Measurements from ENCODE around the gene KCNE4. TPM values are rescaled to one million over a fixed set of nuclear protein-coding genes. Genes with fewer than 3 reads are reported as not detected.

KCNE4 gene
- total RNA-seq, 2 donors from 2014 or later, result 1.0 to 4.1 TPM

- no peaks in the 10 kb centered on the region for H3K36me3 ChIP-seq
- no peaks in the 10 kb centered on the region for H3K4me1 ChIP-seq (replicated peaks)
- no peak for TF ChIP-seq POLR2AphosphoS5 (IDR thresholded peaks at IDR 0.05)
- TF ChIP-seq CTCF (IDR thresholded peaks at IDR 0.05), result no peak
- TF ChIP-seq POLR2A (IDR thresholded peaks at IDR 0.05), result no peak
Measured at GRCh38 chr2:223104336-223105132, 52.5 kb downstream of the KCNE4 start.

More at GRCh38 chr2:223104336-223105132, 52.5 kb downstream of the KCNE4 start:
- intact Hi-C loops (cut with DNase I), result loop anchor here (5.0 kb wide), 2 partner anchors 52 to 132 kb away; partner anchors contain the start of gene KCNE4
- 95% methylated on average over 8 of the region's 8 CpGs for WGBS
- no peak overlapping the region for H3K27ac ChIP-seq
- no peak for DNase-seq (ENCODE audit: low spot score)
- H3K4me3 ChIP-seq, result no peak overlapping the region
- no peaks in the 10 kb centered on the region for H3K27me3 ChIP-seq (replicated peaks; ENCODE audit: insufficient read depth)
- no peaks in the 10 kb centered on the region for H3K9me3 ChIP-seq

Other genes starting within 250 kb of the KCNE4 start
- 100 to 1,000 TPM in 1 of 2 donors, 10 to 100 TPM in 1; 77.1 to 124 TPM for gene ACSL3, start 191.2 kb upstream of the KCNE4 start, total RNA-seq

Data from prostate gland (tissue), 2 donors.